ENCODE data around the gene PDZD4.

The PDZD4 gene

DNA sequence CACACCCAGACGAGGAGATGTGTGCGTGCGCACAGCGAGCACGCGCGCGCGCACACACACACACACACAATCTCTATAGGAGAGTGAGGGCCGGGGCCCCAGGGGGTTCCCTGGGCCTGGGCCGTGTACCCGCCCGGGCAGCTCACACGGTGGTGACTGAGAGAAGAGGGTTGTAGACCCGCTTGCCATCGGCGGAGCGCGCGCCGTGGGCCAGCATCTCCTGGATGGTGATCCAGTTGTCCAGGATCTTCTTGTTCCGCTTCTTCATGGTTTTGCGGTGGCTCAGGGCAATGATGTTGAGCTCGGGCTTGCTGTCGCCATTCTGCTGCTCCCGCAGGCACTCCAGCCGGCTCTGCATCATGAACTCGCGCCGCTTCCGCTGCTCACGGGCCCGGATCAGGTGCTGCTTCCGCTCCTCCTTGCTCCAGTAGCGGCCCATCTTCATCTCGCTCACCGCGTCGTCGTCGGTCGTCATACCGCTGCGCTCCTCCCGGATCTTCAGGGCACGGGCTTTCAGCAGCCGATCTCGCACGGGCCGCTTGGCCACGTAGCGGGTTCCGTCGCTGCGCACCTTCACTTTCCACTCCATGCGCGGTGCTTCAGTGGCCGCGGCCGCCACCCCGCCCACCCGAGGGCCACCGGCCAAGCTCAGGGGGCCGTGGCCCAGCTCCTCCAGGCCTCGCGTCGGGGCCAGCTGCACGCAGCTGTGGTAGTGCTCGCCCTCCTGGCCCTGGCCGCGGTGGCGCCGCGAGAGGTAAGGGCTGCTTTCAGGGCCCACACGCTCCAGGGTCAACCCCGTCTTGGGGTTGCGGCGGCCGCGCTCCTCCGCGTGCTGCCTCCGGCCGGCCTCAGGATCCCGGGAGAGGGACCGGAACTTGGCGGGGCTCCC, 26.9 kb downstream of the PDZD4 start:
- peaks cover 3% of the 10 kb centered on the region; the same call in 1 of the 2 replicates for H3K36me3 ChIP-seq (ENCODE audit: control insufficient read depth, insufficient read depth, low read length)

DNA sequence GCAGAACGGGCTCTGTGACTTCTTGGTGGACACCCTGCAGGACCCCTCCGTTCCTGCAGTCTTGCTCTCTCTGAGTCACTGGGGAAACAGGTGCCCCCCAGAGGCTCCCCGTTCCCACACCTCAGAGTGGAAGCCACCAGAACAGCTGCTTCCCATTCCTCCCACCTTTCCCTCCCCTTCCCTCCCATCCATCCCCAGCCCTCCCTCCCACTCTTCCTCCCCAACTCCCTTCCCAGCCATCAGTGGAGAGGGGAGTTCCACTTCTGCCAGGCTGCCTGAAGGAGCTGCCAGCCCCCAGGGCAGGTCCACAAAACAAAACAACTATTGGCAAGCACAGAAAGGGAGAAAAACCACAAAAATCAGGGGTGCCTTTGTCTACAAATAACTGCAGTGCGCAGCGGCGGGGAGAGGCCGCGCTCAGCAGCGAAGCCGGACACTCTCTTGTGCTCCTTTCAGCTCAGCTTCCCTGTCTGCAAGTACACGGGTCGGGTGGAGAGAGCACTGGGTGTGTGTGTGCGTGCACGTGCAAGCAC, 27.8 kb downstream of the PDZD4 start:
- TF ChIP-seq, protein P1, sequence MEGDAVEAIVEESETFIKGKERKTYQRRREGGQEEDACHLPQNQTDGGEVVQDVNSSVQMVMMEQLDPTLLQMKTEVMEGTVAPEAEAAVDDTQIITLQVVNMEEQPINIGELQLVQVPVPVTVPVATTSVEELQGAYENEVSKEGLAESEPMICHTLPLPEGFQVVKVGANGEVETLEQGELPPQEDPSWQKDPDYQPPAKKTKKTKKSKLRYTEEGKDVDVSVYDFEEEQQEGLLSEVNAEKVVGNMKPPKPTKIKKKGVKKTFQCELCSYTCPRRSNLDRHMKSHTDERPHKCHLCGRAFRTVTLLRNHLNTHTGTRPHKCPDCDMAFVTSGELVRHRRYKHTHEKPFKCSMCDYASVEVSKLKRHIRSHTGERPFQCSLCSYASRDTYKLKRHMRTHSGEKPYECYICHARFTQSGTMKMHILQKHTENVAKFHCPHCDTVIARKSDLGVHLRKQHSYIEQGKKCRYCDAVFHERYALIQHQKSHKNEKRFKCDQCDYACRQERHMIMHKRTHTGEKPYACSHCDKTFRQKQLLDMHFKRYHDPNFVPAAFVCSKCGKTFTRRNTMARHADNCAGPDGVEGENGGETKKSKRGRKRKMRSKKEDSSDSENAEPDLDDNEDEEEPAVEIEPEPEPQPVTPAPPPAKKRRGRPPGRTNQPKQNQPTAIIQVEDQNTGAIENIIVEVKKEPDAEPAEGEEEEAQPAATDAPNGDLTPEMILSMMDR (IDR thresholded peaks at IDR 0.05; ENCODE audit: insufficient read depth, low read length, poor library complexity, severe bottlenecking) = no peak
- Histone ChIP-seq H3K4me3 (replicated peaks; ENCODE audit: low read depth, low read length) (no peak overlapping the region), H3K36me3 (ENCODE audit: control insufficient read depth, insufficient read depth, low read length) (peaks cover 7% of the 10 kb centered on the region), H3K27me3 (replicated peaks; ENCODE audit: control insufficient read depth, insufficient read depth, low read length) (no peaks in the 10 kb centered on the region)
- DNase-seq (ENCODE audit: extremely low read depth, insufficient read length) = no peak

More for the DNA sequence above, 26.9 kb downstream of the PDZD4 start:
- TF ChIP-seq, protein P1 (IDR thresholded peaks at IDR 0.05; ENCODE audit: insufficient read depth, low read length, poor library complexity, severe bottlenecking) = no peak
- no peak for DNase-seq (ENCODE audit: extremely low read depth, insufficient read length)
- Histone ChIP-seq H3K27me3 (replicated peaks; ENCODE audit: control insufficient read depth, insufficient read depth, low read length) (no peaks in the 10 kb centered on the region), H3K4me3 (replicated peaks; ENCODE audit: low read depth, low read length) (no peak overlapping the region)

DNA sequence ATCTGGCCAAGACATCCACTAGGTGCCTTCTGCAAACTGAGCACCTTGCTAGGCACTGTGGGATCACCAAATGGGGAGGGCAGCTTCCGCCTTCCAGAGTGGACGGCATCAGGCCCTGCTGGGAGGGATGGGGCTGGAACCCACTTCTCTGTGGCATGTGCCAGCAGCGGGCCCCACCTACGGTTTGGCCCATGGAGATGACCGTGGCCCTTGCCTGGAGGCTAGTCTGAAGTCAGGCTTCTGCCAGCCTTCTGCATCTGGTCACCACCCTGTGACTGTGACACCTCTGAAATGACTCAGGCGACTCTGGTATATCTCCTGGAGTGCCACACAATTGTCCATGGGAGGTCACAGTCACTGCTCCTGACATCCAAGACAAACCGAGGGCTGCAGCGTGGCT, 28.7 kb downstream of the PDZD4 start:
- Histone ChIP-seq H3K36me3 (ENCODE audit: control insufficient read depth, insufficient read depth, low read length) (peaks cover 13% of the 10 kb centered on the region), H3K4me3 (replicated peaks; ENCODE audit: low read depth, low read length) (no peak overlapping the region), H3K27me3 (replicated peaks; ENCODE audit: control insufficient read depth, insufficient read depth, low read length) (no peaks in the 10 kb centered on the region)
- TF ChIP-seq, protein P1 (IDR thresholded peaks at IDR 0.05; ENCODE audit: insufficient read depth, low read length, poor library complexity, severe bottlenecking) = no peak
- no peak for DNase-seq (ENCODE audit: extremely low read depth, insufficient read length)

DNA sequence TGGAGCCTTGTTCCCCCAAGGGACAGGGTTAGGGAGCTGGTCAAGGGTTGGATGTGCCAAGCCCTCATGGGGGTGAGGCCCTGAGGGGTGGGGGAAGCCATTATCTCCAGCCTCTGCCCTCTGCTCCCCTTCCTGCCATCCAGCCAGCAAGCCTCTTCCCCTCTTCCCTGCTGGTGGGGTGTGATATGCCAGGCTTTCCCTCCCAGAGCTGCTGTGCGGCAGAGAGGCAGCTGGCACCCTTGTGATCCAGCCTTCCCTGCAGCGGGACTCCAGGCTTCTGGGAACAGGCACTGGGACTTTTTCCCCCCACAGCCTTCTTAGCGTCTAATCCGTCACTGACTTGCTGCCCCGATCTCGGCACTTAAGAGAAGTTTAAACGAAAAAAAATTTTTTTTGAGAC, 29.6 kb downstream of the PDZD4 start:
- DNase-seq (ENCODE audit: extremely low read depth, insufficient read length) = no peak
- Histone ChIP-seq H3K27me3 (replicated peaks; ENCODE audit: control insufficient read depth, insufficient read depth, low read length) (no peaks in the 10 kb centered on the region), H3K36me3 (ENCODE audit: control insufficient read depth, insufficient read depth, low read length) (peaks cover 19% of the 10 kb centered on the region), H3K4me3 (replicated peaks; ENCODE audit: low read depth, low read length) (no peak overlapping the region)
- TF ChIP-seq, protein P1 (IDR thresholded peaks at IDR 0.05; ENCODE audit: insufficient read depth, low read length, poor library complexity, severe bottlenecking) = no peak

DNA sequence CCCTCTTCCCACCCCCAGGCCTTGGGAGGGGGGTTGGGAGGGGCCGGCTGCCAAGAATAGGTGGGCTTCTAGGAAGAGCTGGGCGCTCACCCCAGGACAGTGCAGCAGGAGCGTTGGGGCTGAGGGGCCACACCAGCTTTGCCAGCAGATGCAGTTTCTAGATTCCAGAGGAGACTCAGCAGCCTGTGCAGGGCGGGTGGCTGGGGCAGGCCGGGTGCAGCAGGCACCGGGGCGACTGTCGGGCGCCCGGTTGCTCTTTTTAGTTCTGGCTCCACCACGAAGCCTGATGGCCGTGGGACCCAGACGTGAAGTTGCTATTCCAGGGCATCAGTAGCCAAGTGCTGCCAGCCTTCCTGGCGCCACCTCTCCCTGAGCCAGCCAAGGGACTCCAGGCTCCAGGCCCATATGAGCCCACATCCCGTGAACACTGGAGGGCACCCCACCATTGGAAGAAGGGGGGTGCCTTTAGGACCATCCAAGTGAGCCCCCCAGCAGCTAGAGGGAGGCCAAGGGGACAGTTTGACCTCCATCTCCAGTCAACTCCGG, 30.1 kb downstream of the PDZD4 start:
- H3K27me3 ChIP-seq (replicated peaks; ENCODE audit: control insufficient read depth, insufficient read depth, low read length) = no peaks in the 10 kb centered on the region
- TF ChIP-seq, protein P1 (IDR thresholded peaks at IDR 0.05; ENCODE audit: insufficient read depth, low read length, poor library complexity, severe bottlenecking) = no peak
- H3K4me3 ChIP-seq (replicated peaks; ENCODE audit: low read depth, low read length) = no peak overlapping the region
- no peak for DNase-seq (ENCODE audit: extremely low read depth, insufficient read length)
- H3K36me3 ChIP-seq (ENCODE audit: control insufficient read depth, insufficient read depth, low read length) = peaks cover 19% of the 10 kb centered on the region

Measured in GM06990 (cell line).